ENCODE data around the gene GPX4. TPM values are rescaled to one million over a fixed set of nuclear protein-coding genes. Genes with fewer than 3 reads are reported as not detected.
A peak's percentile ranks its signal among the peaks of the same experiment; 100 is the strongest.

Gene GPX4
- total and polyA plus RNA-seq, 2 of the 13 experiments (the other 11 are each of a cell fraction or from before 2014, with no cell fraction given): 535 to 613 TPM

- TF ChIP-seq ZNF512 (CRISPR knock-in tag; IDR thresholded peaks at IDR 0.05) (no peak), JUN (CRISPR knock-in tag; IDR thresholded peaks at IDR 0.05) (no peak), ISL2 (CRISPR knock-in tag; IDR thresholded peaks at IDR 0.05) (no peak), NRL (CRISPR knock-in tag; IDR thresholded peaks at IDR 0.05; ENCODE audit: borderline replicate concordance) (no peak), REST (IDR thresholded peaks at IDR 0.05; ENCODE audit: borderline replicate concordance in 1 of 2, low read depth in 1 of 2, low read length in 2 of 2) (no peak; a peak in 1 of 4 replicates), RFX1 (IDR thresholded peaks at IDR 0.05) (no peak), KLF9 (CRISPR knock-in tag; IDR thresholded peaks at IDR 0.05; ENCODE audit: low read depth) (no peak), ZNF883 (CRISPR knock-in tag; IDR thresholded peaks at IDR 0.05; ENCODE audit: not compliant biosample characterization) (peak; percentile 93), ZNF781 (CRISPR knock-in tag; IDR thresholded peaks at IDR 0.05; ENCODE audit: borderline replicate concordance, not compliant biosample characterization) (no peak), ZFX (CRISPR knock-in tag; IDR thresholded peaks at IDR 0.05; ENCODE audit: low read depth) (peak; percentile 89), FOXM1 (CRISPR knock-in tag; IDR thresholded peaks at IDR 0.05) (no peak), KLF12 (CRISPR knock-in tag; IDR thresholded peaks at IDR 0.05; ENCODE audit: borderline replicate concordance) (no peak), MAF1 (CRISPR knock-in tag; IDR thresholded peaks at IDR 0.05; ENCODE audit: borderline replicate concordance) (no peak), SP5 (CRISPR knock-in tag; IDR thresholded peaks at IDR 0.05; ENCODE audit: borderline replicate concordance, low read depth) (peak; percentile 73; the same call in 1 of the 2 replicates), HIC2 (CRISPR knock-in tag; IDR thresholded peaks at IDR 0.05; ENCODE audit: low read depth) (no peak), ZNF281 (CRISPR knock-in tag; IDR thresholded peaks at IDR 0.05; ENCODE audit: borderline replicate concordance) (no peak), ZNF891 (CRISPR knock-in tag; IDR thresholded peaks at IDR 0.05) (0 out of 2 replicates have a peak, but pooled peaks have one; percentile 29)
Observed at GRCh38 chr19:1103708-1104310, at the start of gene GPX4 (continued).
